KMS-11 (cell line): ENCODE data around the gene SBK1.

Experiments used
- H2AFZ ChIP-seq: fragments of 200-600 bp; sonication (generic); 2 replicates; pipeline ENCODE4 v1.6.1; 2016; ENCODE audit warnings: antibody characterized with exemption, mixed run types, low read depth
- H3K27ac ChIP-seq: fragments of 200-600 bp; sonication (generic); 2 replicates; pipeline ENCODE4 v1.6.1; 2016; ENCODE audit warnings: mild to moderate bottlenecking, mixed run types
- H3K27me3 ChIP-seq: fragments of 200-600 bp; sonication (generic); 2 replicates; pipeline ENCODE4 v1.6.1; 2017; ENCODE audit warnings: mild to moderate bottlenecking, low read depth, mixed run types, moderate library complexity; ENCODE audit not compliant: insufficient read depth
- H3K36me3 ChIP-seq: fragments of 200-600 bp; sonication (generic); 2 replicates; pipeline ENCODE4 v1.6.1; 2017; ENCODE audit warnings: mild to moderate bottlenecking, mixed run types; ENCODE audit not compliant: insufficient read depth
- H3K4me1 ChIP-seq: fragments of 200-600 bp; sonication (generic); 2 replicates; pipeline ENCODE4 v1.6.1; 2016; ENCODE audit warnings: mild to moderate bottlenecking, low read depth, mixed run types; ENCODE audit not compliant: poor library complexity, severe bottlenecking
- H3K4me2 ChIP-seq: fragments of 200-600 bp; sonication (generic); 2 replicates; pipeline ENCODE4 v1.7.0; 2016; ENCODE audit warnings: mild to moderate bottlenecking, mixed run types
- H3K4me3 ChIP-seq: fragments of 200-600 bp; sonication (generic); IDR thresholded peaks from 2 replicates; pipeline ENCODE4 v1.6.1; 2017; ENCODE audit warnings: low read depth, low read length, mixed read lengths; ENCODE audit not compliant: insufficient read depth
- H3K79me2 ChIP-seq: fragments of 200-600 bp; sonication (generic); 2 replicates; pipeline ENCODE4 v1.6.1; 2016; ENCODE audit warnings: low read depth, mixed run types; ENCODE audit not compliant: insufficient read depth
- H3K9ac ChIP-seq: fragments of 200-600 bp; sonication (generic); 2 replicates; pipeline ENCODE4 v1.6.1; 2016; ENCODE audit warnings: mild to moderate bottlenecking, mixed run types
- H4K20me1 ChIP-seq: fragments of 200-600 bp; sonication (generic); 2 replicates; pipeline ENCODE4 v1.6.1; 2016; ENCODE audit warnings: mild to moderate bottlenecking, mixed run types; ENCODE audit not compliant: insufficient read depth
- CTCF ChIP-seq: fragments of 200-600 bp; sonication (generic); conservative IDR thresholded peaks from 2 replicates; pipeline ENCODE4 v1.6.1; 2017; ENCODE audit warnings: low read depth, mild to moderate bottlenecking, antibody characterized with exemption, low read length, moderate library complexity, mixed read lengths

Gene SBK1

GRCh38 chr16:28282045-28282444 lies 10.3 kb upstream of the SBK1 start:
- Histone ChIP-seq H3K9ac (no peak overlapping the region), H3K4me3 (no peak overlapping the region), H3K4me1 (peaks cover 4% of the 10 kb centered on the region), H4K20me1 (no peaks in the 10 kb centered on the region), H2AFZ (no peak overlapping the region), H3K36me3 (no peaks in the 10 kb centered on the region), H3K27me3 (peaks cover 4% of the 10 kb centered on the region; the same call in 1 of the 2 replicates), H3K4me2 (no peak overlapping the region), H3K27ac (no peak overlapping the region), H3K79me2 (no peaks in the 10 kb centered on the region)
- no peak for TF ChIP-seq CTCF

- Histone ChIP-seq H3K9ac (no peak overlapping the region), H3K36me3 (no peaks in the 10 kb centered on the region), H3K4me3 (no peak overlapping the region), H3K27ac (no peak overlapping the region), H2AFZ (no peak overlapping the region), H3K4me1 (no peaks in the 10 kb centered on the region), H3K4me2 (no peak overlapping the region), H3K27me3 (no peaks in the 10 kb centered on the region; the same call in 1 of the 2 replicates), H4K20me1 (no peaks in the 10 kb centered on the region), H3K79me2 (no peaks in the 10 kb centered on the region)
- TF ChIP-seq CTCF, result no peak
These were observed 9.2 kb upstream of the SBK1 start for GRCh38 chr16:28283173-28283572.

GRCh38 chr16:28283798-28284577 lies 8.3 kb upstream of the SBK1 start:
- Histone ChIP-seq H3K9ac (no peak overlapping the region), H3K27ac (no peak overlapping the region), H3K4me2 (no peak overlapping the region), H4K20me1 (no peaks in the 10 kb centered on the region), H3K36me3 (no peaks in the 10 kb centered on the region), H3K4me1 (no peaks in the 10 kb centered on the region), H3K27me3 (no peaks in the 10 kb centered on the region; the same call in 1 of the 2 replicates), H2AFZ (no peak overlapping the region), H3K79me2 (no peaks in the 10 kb centered on the region), H3K4me3 (no peak overlapping the region)
- TF ChIP-seq CTCF, result no peak

GRCh38 chr16:28285649-28286048 lies 6.7 kb upstream of the SBK1 start:
- H3K4me3 ChIP-seq, result no peak overlapping the region
- H3K4me2 ChIP-seq, result no peak overlapping the region
- no peak overlapping the region for H3K27ac ChIP-seq
- H3K4me1 ChIP-seq, result no peaks in the 10 kb centered on the region
- no peak overlapping the region for H3K9ac ChIP-seq
- no peaks in the 10 kb centered on the region for H3K79me2 ChIP-seq
- H2AFZ ChIP-seq, result no peak overlapping the region
- no peak for TF ChIP-seq CTCF
- no peaks in the 10 kb centered on the region; the same call in 1 of the 2 replicates for H3K27me3 ChIP-seq
- no peaks in the 10 kb centered on the region for H3K36me3 ChIP-seq
- H4K20me1 ChIP-seq, result no peaks in the 10 kb centered on the region
